ENCODE results near the gene KNDC1.

Gene KNDC1

GRCh38 chr10:133268532-133268931, 108.5 kb downstream of the KNDC1 start:
- no peak overlapping the region for H3K27ac ChIP-seq (ENCODE audit: low read depth, low read length)
- no peaks in the 10 kb centered on the region for H3K27me3 ChIP-seq (ENCODE audit: insufficient read depth, low read length)
- H2AFZ ChIP-seq (ENCODE audit: low read length, unreplicated experiment): no peak overlapping the region
- H3K36me3 ChIP-seq (ENCODE audit: insufficient read depth, low read length): no peaks in the 10 kb centered on the region
- H3K4me1 ChIP-seq (ENCODE audit: control insufficient read depth, insufficient read depth, low read length, unreplicated experiment): no peaks in the 10 kb centered on the region
- H3K4me3 ChIP-seq (ENCODE audit: low read depth, low read length): no peak overlapping the region
- no peaks in the 10 kb centered on the region for H3K79me2 ChIP-seq (ENCODE audit: control insufficient read depth, insufficient read depth, low read length, unreplicated experiment)

GRCh38 chr10:133269367-133269766, 109.3 kb downstream of the KNDC1 start:
- H3K79me2 ChIP-seq (ENCODE audit: control insufficient read depth, insufficient read depth, low read length, unreplicated experiment): no peaks in the 10 kb centered on the region
- H3K36me3 ChIP-seq (ENCODE audit: insufficient read depth, low read length): no peaks in the 10 kb centered on the region
- H3K27ac ChIP-seq (ENCODE audit: low read depth, low read length): no peak overlapping the region
- H2AFZ ChIP-seq (ENCODE audit: low read length, unreplicated experiment): no peak overlapping the region
- H3K4me1 ChIP-seq (ENCODE audit: control insufficient read depth, insufficient read depth, low read length, unreplicated experiment): no peaks in the 10 kb centered on the region
- no peak overlapping the region for H3K4me3 ChIP-seq (ENCODE audit: low read depth, low read length)
- H3K27me3 ChIP-seq (ENCODE audit: insufficient read depth, low read length): no peaks in the 10 kb centered on the region

- Histone ChIP-seq H3K27me3 (ENCODE audit: insufficient read depth, low read length) (no peaks in the 10 kb centered on the region), H3K27ac (ENCODE audit: low read depth, low read length) (no peak overlapping the region), H3K36me3 (ENCODE audit: insufficient read depth, low read length) (no peaks in the 10 kb centered on the region), H3K79me2 (ENCODE audit: control insufficient read depth, insufficient read depth, low read length, unreplicated experiment) (no peaks in the 10 kb centered on the region), H2AFZ (ENCODE audit: low read length, unreplicated experiment) (no peak overlapping the region), H3K4me3 (ENCODE audit: low read depth, low read length) (no peak overlapping the region), H3K4me1 (ENCODE audit: control insufficient read depth, insufficient read depth, low read length, unreplicated experiment) (no peaks in the 10 kb centered on the region)
Measured at GRCh38 chr10:133270204-133270603, 110.2 kb downstream of the KNDC1 start.

- Histone ChIP-seq H3K79me2 (ENCODE audit: control insufficient read depth, insufficient read depth, low read length, unreplicated experiment) (no peaks in the 10 kb centered on the region), H3K4me3 (ENCODE audit: low read depth, low read length) (no peak overlapping the region)
Measured at GRCh38 chr10:133270773-133271297, 110.8 kb downstream of the KNDC1 start.

GRCh38 chr10:133271521-133272300, 111.7 kb downstream of the KNDC1 start:
- H3K4me1 ChIP-seq (ENCODE audit: control insufficient read depth, insufficient read depth, low read length, unreplicated experiment): no peaks in the 10 kb centered on the region
- no peaks in the 10 kb centered on the region for H3K36me3 ChIP-seq (ENCODE audit: insufficient read depth, low read length)
- H3K27ac ChIP-seq (ENCODE audit: low read depth, low read length): no peak overlapping the region
- H3K27me3 ChIP-seq (ENCODE audit: insufficient read depth, low read length): peaks cover 14% of the 10 kb centered on the region; the same call in 1 of the 2 replicates
- no peak overlapping the region for H3K4me3 ChIP-seq (ENCODE audit: low read depth, low read length)
- H3K79me2 ChIP-seq (ENCODE audit: control insufficient read depth, insufficient read depth, low read length, unreplicated experiment): no peaks in the 10 kb centered on the region
- H2AFZ ChIP-seq (ENCODE audit: low read length, unreplicated experiment): no peak overlapping the region

More at GRCh38 chr10:133270773-133271297, 110.8 kb downstream of the KNDC1 start:
- H3K36me3 ChIP-seq (ENCODE audit: insufficient read depth, low read length): no peaks in the 10 kb centered on the region
- H3K27ac ChIP-seq (ENCODE audit: low read depth, low read length): no peak overlapping the region
- 0 out of 2 replicates have a peak, but pooled peaks cover 6% of the 10 kb centered on the region for H3K27me3 ChIP-seq (ENCODE audit: insufficient read depth, low read length)
- H3K4me1 ChIP-seq (ENCODE audit: control insufficient read depth, insufficient read depth, low read length, unreplicated experiment): no peaks in the 10 kb centered on the region
- no peak overlapping the region for H2AFZ ChIP-seq (ENCODE audit: low read length, unreplicated experiment)

GRCh38 chr10:133272301-133272963, 112.4 kb downstream of the KNDC1 start:
- Histone ChIP-seq H3K79me2 (ENCODE audit: control insufficient read depth, insufficient read depth, low read length, unreplicated experiment) (no peaks in the 10 kb centered on the region), H3K4me3 (ENCODE audit: low read depth, low read length) (no peak overlapping the region), H3K36me3 (ENCODE audit: insufficient read depth, low read length) (no peaks in the 10 kb centered on the region), H2AFZ (ENCODE audit: low read length, unreplicated experiment) (no peak overlapping the region), H3K27ac (ENCODE audit: low read depth, low read length) (no peak overlapping the region), H3K27me3 (ENCODE audit: insufficient read depth, low read length) (peaks cover 14% of the 10 kb centered on the region; the same call in 1 of the 2 replicates), H3K4me1 (ENCODE audit: control insufficient read depth, insufficient read depth, low read length, unreplicated experiment) (no peaks in the 10 kb centered on the region)

- Histone ChIP-seq H2AFZ (ENCODE audit: low read length, unreplicated experiment) (no peak overlapping the region), H3K4me3 (ENCODE audit: low read depth, low read length) (no peak overlapping the region), H3K27ac (ENCODE audit: low read depth, low read length) (no peak overlapping the region), H3K4me1 (ENCODE audit: control insufficient read depth, insufficient read depth, low read length, unreplicated experiment) (peaks cover 2% of the 10 kb centered on the region), H3K36me3 (ENCODE audit: insufficient read depth, low read length) (no peaks in the 10 kb centered on the region), H3K79me2 (ENCODE audit: control insufficient read depth, insufficient read depth, low read length, unreplicated experiment) (no peaks in the 10 kb centered on the region), H3K27me3 (ENCODE audit: insufficient read depth, low read length) (peaks cover 14% of the 10 kb centered on the region; the same call in 1 of the 2 replicates)
Measured at GRCh38 chr10:133272964-133273420, 113.0 kb downstream of the KNDC1 start.

- Histone ChIP-seq H3K27me3 (ENCODE audit: insufficient read depth, low read length) (peaks cover 14% of the 10 kb centered on the region; the same call in 1 of the 2 replicates), H3K79me2 (ENCODE audit: control insufficient read depth, insufficient read depth, low read length, unreplicated experiment) (no peaks in the 10 kb centered on the region), H3K36me3 (ENCODE audit: insufficient read depth, low read length) (no peaks in the 10 kb centered on the region), H3K4me3 (ENCODE audit: low read depth, low read length) (no peak overlapping the region), H3K4me1 (ENCODE audit: control insufficient read depth, insufficient read depth, low read length, unreplicated experiment) (peaks cover 7% of the 10 kb centered on the region), H2AFZ (ENCODE audit: low read length, unreplicated experiment) (no peak overlapping the region), H3K27ac (ENCODE audit: low read depth, low read length) (no peak overlapping the region)
Measured at GRCh38 chr10:133273534-133274143, 113.6 kb downstream of the KNDC1 start.

- no peaks in the 10 kb centered on the region for H3K36me3 ChIP-seq (ENCODE audit: insufficient read depth, low read length)
- H2AFZ ChIP-seq (ENCODE audit: low read length, unreplicated experiment): no peak overlapping the region
- no peak overlapping the region for H3K27ac ChIP-seq (ENCODE audit: low read depth, low read length)
- no peak overlapping the region for H3K4me3 ChIP-seq (ENCODE audit: low read depth, low read length)
- no peaks in the 10 kb centered on the region for H3K79me2 ChIP-seq (ENCODE audit: control insufficient read depth, insufficient read depth, low read length, unreplicated experiment)
- peaks cover 8% of the 10 kb centered on the region for H3K4me1 ChIP-seq (ENCODE audit: control insufficient read depth, insufficient read depth, low read length, unreplicated experiment)
- H3K27me3 ChIP-seq (ENCODE audit: insufficient read depth, low read length): peaks cover 14% of the 10 kb centered on the region; the same call in 1 of the 2 replicates
Measured at GRCh38 chr10:133274751-133275683, 115.0 kb downstream of the KNDC1 start.

GRCh38 chr10:133275684-133276092, 115.7 kb downstream of the KNDC1 start:
- no peak overlapping the region for H3K27ac ChIP-seq (ENCODE audit: low read depth, low read length)
- H2AFZ ChIP-seq (ENCODE audit: low read length, unreplicated experiment): no peak overlapping the region
- H3K4me1 ChIP-seq (ENCODE audit: control insufficient read depth, insufficient read depth, low read length, unreplicated experiment): peaks cover 8% of the 10 kb centered on the region

More at GRCh38 chr10:133275684-133276092, 115.7 kb downstream of the KNDC1 start:
- Histone ChIP-seq H3K36me3 (ENCODE audit: insufficient read depth, low read length) (no peaks in the 10 kb centered on the region), H3K4me3 (ENCODE audit: low read depth, low read length) (no peak overlapping the region), H3K79me2 (ENCODE audit: control insufficient read depth, insufficient read depth, low read length, unreplicated experiment) (no peaks in the 10 kb centered on the region), H3K27me3 (ENCODE audit: insufficient read depth, low read length) (peaks cover 14% of the 10 kb centered on the region; the same call in 1 of the 2 replicates)
